ENCODE results near the gene TRPM1. TPM values are rescaled to one million over a fixed set of nuclear protein-coding genes. Genes with fewer than 3 reads are reported as not detected.

TRPM1 gene
- total RNA-seq, 1 donor from 2014 or later = 0.10 TPM

- ATAC-seq (no peak), DNase-seq (ENCODE audit: low spot score) (no peak)
Measured at GRCh38 chr15:31024330-31024729, 77.2 kb downstream of the TRPM1 start.

- ATAC-seq = no peak
- no peak for DNase-seq (ENCODE audit: low spot score)
Measured at GRCh38 chr15:31023841-31024240, 77.7 kb downstream of the TRPM1 start.

- DNase-seq (ENCODE audit: low spot score) (no peak), ATAC-seq (no peak)
Measured at GRCh38 chr15:31021067-31021665, 80.4 kb downstream of the TRPM1 start.

GRCh38 chr15:31020542-31020941 is 81.0 kb downstream of the TRPM1 start:
- DNase-seq (ENCODE audit: low spot score) (no peak), ATAC-seq (no peak)

- no peak for DNase-seq (ENCODE audit: low spot score)
- ATAC-seq = no peak
Measured at GRCh38 chr15:31019986-31020385, 81.5 kb downstream of the TRPM1 start.

- ATAC-seq (no peak), DNase-seq (ENCODE audit: low spot score) (no peak)
Measured at GRCh38 chr15:31017311-31017710, 84.2 kb downstream of the TRPM1 start.

- no peak for DNase-seq (ENCODE audit: low spot score)
- ATAC-seq = no peak
Measured at GRCh38 chr15:31016446-31016915, 85.0 kb downstream of the TRPM1 start.

- no peak for DNase-seq (ENCODE audit: low spot score)
- no peak for ATAC-seq
Measured at GRCh38 chr15:31014608-31014925, 87.0 kb downstream of the TRPM1 start.

GRCh38 chr15:31013863-31014607 is 87.5 kb downstream of the TRPM1 start:
- no peak for DNase-seq (ENCODE audit: low spot score)
- peak; percentile 92 for ATAC-seq

- DNase-seq (ENCODE audit: low spot score) = no peak
- no peak for ATAC-seq
Measured at GRCh38 chr15:31012455-31012854, 89.1 kb downstream of the TRPM1 start.

GRCh38 chr15:31010036-31010435 is 91.5 kb downstream of the TRPM1 start:
- DNase-seq (ENCODE audit: low spot score) (no peak), ATAC-seq (no peak)

- ATAC-seq (no peak), DNase-seq (ENCODE audit: low spot score) (no peak)
Measured at GRCh38 chr15:31005660-31006059, 95.9 kb downstream of the TRPM1 start.

GRCh38 chr15:31004220-31004733 is 97.2 kb downstream of the TRPM1 start:
- DNase-seq (ENCODE audit: low spot score) (no peak), ATAC-seq (no peak)

- ATAC-seq = no peak
- no peak for DNase-seq (ENCODE audit: low spot score)
Measured at GRCh38 chr15:31001702-31002101, 99.8 kb downstream of the TRPM1 start.

GRCh38 chr15:30999729-31000128 is 101.8 kb downstream of the TRPM1 start:
- ATAC-seq (no peak), DNase-seq (ENCODE audit: low spot score) (no peak)

GRCh38 chr15:30997270-30997669 is 104.3 kb downstream of the TRPM1 start:
- ATAC-seq = no peak
- DNase-seq (ENCODE audit: low spot score) = no peak

GRCh38 chr15:30992249-30992864 is 109.2 kb downstream of the TRPM1 start:
- no peak for DNase-seq (ENCODE audit: low spot score)
- ATAC-seq = no peak

GRCh38 chr15:30991255-30992235 is 110.0 kb downstream of the TRPM1 start, which contains the start of gene MTMR10:
Gene MTMR10 (minus strand): TSS chr15:30991628. CDS start chr15:30991506, 122 bp downstream.
- ATAC-seq (peak; percentile 91), DNase-seq (ENCODE audit: low spot score) (peak; percentile 88)

GRCh38 chr15:30990446-30991254 is 110.9 kb downstream of the TRPM1 start:
- ATAC-seq = peak; percentile 14
- no peak for DNase-seq (ENCODE audit: low spot score)

- ATAC-seq = no peak
- no peak for DNase-seq (ENCODE audit: low spot score)
Measured at GRCh38 chr15:30990036-30990435, 111.5 kb downstream of the TRPM1 start.

All from left lobe of liver (tissue), 2 donors.